Lower lobe of right lung (tissue), 2 donors: ENCODE measurements around the gene NRGN. TPM values are rescaled to one million over a fixed set of nuclear protein-coding genes. Genes with fewer than 3 reads are reported as not detected.

Experiments
- ATAC-seq, 2 donors: fragments of 200-7000 bp; cut with Tn5 transposase; one replicate each; pipeline ENCODE4 v1.9.1; 2020 to 2022; ENCODE audit warnings: mild to moderate bottlenecking in 2 of 2, moderate library complexity in 2 of 2
- DNase-seq: peaks from one replicate; pipeline ENCODE4 v3.0.0-alpha.2; 2020
- H3K27ac ChIP-seq: fragments of 200-600 bp; one replicate; pipeline ENCODE4 v1.8.0; 2022
- H3K27me3 ChIP-seq: fragments of 200-600 bp; one replicate; pipeline ENCODE4 v1.8.0; 2022; ENCODE audit warnings: low read depth
- H3K36me3 ChIP-seq: fragments of 200-600 bp; one replicate; pipeline ENCODE4 v1.8.0; 2022; ENCODE audit warnings: mild to moderate bottlenecking
- H3K4me1 ChIP-seq: fragments of 200-600 bp; one replicate; pipeline ENCODE4 v1.8.0; 2022
- H3K4me3 ChIP-seq: fragments of 200-600 bp; one replicate; pipeline ENCODE4 v1.8.0; 2022; ENCODE audit warnings: mild to moderate bottlenecking
- H3K9me3 ChIP-seq: fragments of 200-600 bp; one replicate; pipeline ENCODE4 v1.8.0; 2022
- CTCF ChIP-seq: fragments of 200-600 bp; IDR thresholded peaks from one replicate; pipeline ENCODE4 v1.8.0; 2022; ENCODE audit warnings: antibody characterized with exemption, mild to moderate bottlenecking
- intact Hi-C: fragments of 100-400 bp; cut with DNase I; formaldehyde crosslinking; loops from one replicate; pipeline ENCODE4 v1.11.0; 2022
- total RNA-seq: library from RNA; stranded (reverse); fragmentation: NEBNext Ultra II Directional; extraction: Animal tissue kit (Norgen Biotek cat#: 25700); gene quantifications from one replicate; pipeline ENCODE4 v1.2.1, GENCODE V29; 2021
- donor health status: DM: no; HTN: yes; CAD: no; lungs with severe emphysema.

Gene NRGN
- total RNA-seq, 1 donor from 2014 or later = 99.1 TPM

- H3K36me3 ChIP-seq = peaks cover 45% of the 10 kb centered on the region
- no peaks in the 10 kb centered on the region for H3K9me3 ChIP-seq
- peaks cover 73% of the 10 kb centered on the region for H3K4me1 ChIP-seq
- no peak overlapping the region for H3K4me3 ChIP-seq
- no peak for TF ChIP-seq CTCF
- intact Hi-C loops = no loop called here
- H3K27me3 ChIP-seq = no peaks in the 10 kb centered on the region
- peak overlapping the region; percentile 84 for H3K27ac ChIP-seq
- ATAC-seq (no peak), DNase-seq (no peak)
Measured at GRCh38 chr11:124753205-124753604, 13.5 kb downstream of the NRGN start.

GRCh38 chr11:124753624-124754023 is 13.9 kb downstream of the NRGN start:
- DNase-seq (no peak), ATAC-seq (no peak)
- Histone ChIP-seq H3K4me3 (no peak overlapping the region), H3K27ac (peak overlapping the region; percentile 6), H3K9me3 (no peaks in the 10 kb centered on the region), H3K36me3 (peaks cover 45% of the 10 kb centered on the region), H3K4me1 (peaks cover 73% of the 10 kb centered on the region), H3K27me3 (peaks cover 3% of the 10 kb centered on the region)
- intact Hi-C loops = no loop called here
- no peak for TF ChIP-seq CTCF

- no peak for DNase-seq
- no peak overlapping the region for H3K27ac ChIP-seq
- no peak for TF ChIP-seq CTCF
Measured at GRCh38 chr11:124754309-124754708, 14.6 kb downstream of the NRGN start.

DNA sequence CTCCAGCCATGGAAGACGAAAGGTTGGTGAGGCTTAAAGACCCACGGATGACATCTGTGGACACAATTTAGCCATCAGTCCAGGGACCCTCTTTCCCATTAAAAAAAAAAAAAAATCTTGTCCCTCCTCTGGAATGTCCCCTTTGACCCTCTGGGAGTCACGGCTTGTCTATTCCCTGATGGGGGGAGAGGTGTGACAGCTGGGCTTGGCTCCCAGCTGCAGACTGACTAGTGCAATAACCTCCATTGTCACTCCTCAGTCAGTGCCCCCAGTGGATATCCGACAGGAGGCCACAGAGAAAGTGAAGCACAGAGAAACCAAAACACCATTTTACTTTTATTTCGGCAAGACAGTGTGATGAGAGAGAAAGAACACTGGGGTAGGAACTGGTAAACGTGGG is 15.0 kb downstream of the NRGN start:
- ATAC-seq (no peak), DNase-seq (no peak)
- intact Hi-C loops = no loop called here
- Histone ChIP-seq H3K4me1 (peaks cover 71% of the 10 kb centered on the region), H3K9me3 (no peaks in the 10 kb centered on the region), H3K27me3 (peaks cover 14% of the 10 kb centered on the region), H3K36me3 (peaks cover 45% of the 10 kb centered on the region), H3K27ac (no peak overlapping the region), H3K4me3 (no peak overlapping the region)
- no peak for TF ChIP-seq CTCF

More at GRCh38 chr11:124754309-124754708, 14.6 kb downstream of the NRGN start:
- Histone ChIP-seq H3K9me3 (no peaks in the 10 kb centered on the region), H3K4me1 (peaks cover 73% of the 10 kb centered on the region), H3K27me3 (peaks cover 10% of the 10 kb centered on the region), H3K36me3 (peaks cover 45% of the 10 kb centered on the region), H3K4me3 (no peak overlapping the region)
- ATAC-seq = no peak
- intact Hi-C loops = no loop called here

- Histone ChIP-seq H3K27me3 (peaks cover 29% of the 10 kb centered on the region), H3K36me3 (peaks cover 45% of the 10 kb centered on the region), H3K27ac (no peak overlapping the region), H3K4me1 (peaks cover 73% of the 10 kb centered on the region), H3K4me3 (no peak overlapping the region), H3K9me3 (no peaks in the 10 kb centered on the region)
- intact Hi-C loops = no loop called here
- TF ChIP-seq CTCF = no peak
- ATAC-seq = no peak
- no peak for DNase-seq
Measured at GRCh38 chr11:124756033-124756752, 16.5 kb downstream of the NRGN start.
